ENCODE results near the gene GRN.

The GRN gene

GRCh38 chr17:44352828-44353671 is 7.9 kb downstream of the GRN start:
- H3K4me3 ChIP-seq (ENCODE audit: low read depth, low read length): no peak overlapping the region
- no peak for TF ChIP-seq CTCF (IDR thresholded peaks at IDR 0.05; ENCODE audit: insufficient read depth, low read depth, low read length, missing control alignments)
- DNase-seq (ENCODE audit: low read depth): no peak

GRCh38 chr17:44353672-44354331 is 8.7 kb downstream of the GRN start:
- no peak for TF ChIP-seq CTCF (IDR thresholded peaks at IDR 0.05; ENCODE audit: insufficient read depth, low read depth, low read length, missing control alignments)
- H3K4me3 ChIP-seq (ENCODE audit: low read depth, low read length): peak overlapping the region; percentile 18; the same call in 1 of the 2 replicates
- no peak for DNase-seq (ENCODE audit: low read depth)

GRCh38 chr17:44354582-44355561 is 9.8 kb downstream of the GRN start:
- TF ChIP-seq CTCF (IDR thresholded peaks at IDR 0.05; ENCODE audit: insufficient read depth, low read depth, low read length, missing control alignments): peak; percentile 59
- peak; percentile 73 for DNase-seq (ENCODE audit: low read depth)
- H3K4me3 ChIP-seq (ENCODE audit: low read depth, low read length): no peak overlapping the region

GRCh38 chr17:44355642-44356099 is 10.6 kb downstream of the GRN start:
- no peak for TF ChIP-seq CTCF (IDR thresholded peaks at IDR 0.05; ENCODE audit: insufficient read depth, low read depth, low read length, missing control alignments)
- DNase-seq (ENCODE audit: low read depth): no peak
- no peak overlapping the region for H3K4me3 ChIP-seq (ENCODE audit: low read depth, low read length)

- H3K4me3 ChIP-seq (ENCODE audit: low read depth, low read length): no peak overlapping the region
- no peak for TF ChIP-seq CTCF (IDR thresholded peaks at IDR 0.05; ENCODE audit: insufficient read depth, low read depth, low read length, missing control alignments)
- no peak for DNase-seq (ENCODE audit: low read depth)
Measured at GRCh38 chr17:44356241-44356640, 11.1 kb downstream of the GRN start.

GRCh38 chr17:44358066-44358465 is 13.0 kb downstream of the GRN start:
- DNase-seq (ENCODE audit: low read depth): no peak
- no peak for TF ChIP-seq CTCF (IDR thresholded peaks at IDR 0.05; ENCODE audit: insufficient read depth, low read depth, low read length, missing control alignments)
- H3K4me3 ChIP-seq (ENCODE audit: low read depth, low read length): no peak overlapping the region
